ENCODE results near the gene UCK1. TPM values are rescaled to one million over a fixed set of nuclear protein-coding genes. Genes with fewer than 3 reads are reported as not detected.
"Not testable (repeated sequence)": the region's sequence is repeated elsewhere in the genome, so short reads cannot be mapped to it uniquely, and the experiment has no call there.

Gene UCK1
- total RNA-seq, 1 experiment from 2014 or later = 37.7 TPM

GRCh38 chr9:131523451-131524435 lies 7.3 kb downstream of the UCK1 start:
- DNase-seq (ENCODE audit: low read depth) = no peak

- DNase-seq (ENCODE audit: low read depth) = no peak
Measured at GRCh38 chr9:131523086-131523388, 8.0 kb downstream of the UCK1 start.

GRCh38 chr9:131522257-131523085 lies 8.6 kb downstream of the UCK1 start:
- DNase-seq (ENCODE audit: low read depth) = no peak

- DNase-seq (ENCODE audit: low read depth) = no peak
Measured at GRCh38 chr9:131521822-131522221, 9.2 kb downstream of the UCK1 start.

- no peak for DNase-seq (ENCODE audit: low read depth)
Measured at GRCh38 chr9:131521203-131521602, 9.9 kb downstream of the UCK1 start.

- DNase-seq (ENCODE audit: low read depth) = no peak
Measured at GRCh38 chr9:131520503-131520902, 10.6 kb downstream of the UCK1 start.

GRCh38 chr9:131518553-131518952 lies 12.5 kb downstream of the UCK1 start:
- DNase-seq (ENCODE audit: low read depth) = no peak

GRCh38 chr9:131517761-131518190 lies 13.3 kb downstream of the UCK1 start:
- DNase-seq (ENCODE audit: low read depth) = no peak

- no peak for DNase-seq (ENCODE audit: low read depth)
Measured at GRCh38 chr9:131516930-131517329, 14.1 kb downstream of the UCK1 start.

- DNase-seq (ENCODE audit: low read depth) = no peak
Measured at GRCh38 chr9:131516100-131516499, 15.0 kb downstream of the UCK1 start.

- DNase-seq (ENCODE audit: low read depth) = not testable (repeated sequence)
Measured at GRCh38 chr9:131515559-131516031, 15.5 kb downstream of the UCK1 start.

GRCh38 chr9:131513177-131513576 lies 17.9 kb downstream of the UCK1 start:
- DNase-seq (ENCODE audit: low read depth) = no peak

GRCh38 chr9:131511880-131512279 lies 19.2 kb downstream of the UCK1 start:
- DNase-seq (ENCODE audit: low read depth) = no peak

- DNase-seq (ENCODE audit: low read depth) = no peak
Measured at GRCh38 chr9:131511416-131511815, 19.6 kb downstream of the UCK1 start.

- DNase-seq (ENCODE audit: low read depth) = no peak
Measured at GRCh38 chr9:131505012-131505411, 26.1 kb downstream of the UCK1 start.

GRCh38 chr9:131503626-131504465 lies 27.2 kb downstream of the UCK1 start:
- DNase-seq (ENCODE audit: low read depth) = peak; percentile 63

GRCh38 chr9:131502781-131503625 lies 28.1 kb downstream of the UCK1 start, which contains the start of gene POMT1:
Gene POMT1, plus strand, starts transcription at chr9:131502918. Its CDS starts 1,301 bp downstream, at chr9:131504219.
- DNase-seq (ENCODE audit: low read depth) = peak; percentile 97

GRCh38 chr9:131500939-131501541 lies 30.0 kb downstream of the UCK1 start:
- DNase-seq (ENCODE audit: low read depth) = peak; percentile 86

GRCh38 chr9:131500377-131500776 lies 30.7 kb downstream of the UCK1 start:
- no peak for DNase-seq (ENCODE audit: low read depth)

GRCh38 chr9:131499254-131499767 lies 31.8 kb downstream of the UCK1 start:
- no peak for DNase-seq (ENCODE audit: low read depth)

Data from Daoy (cell line).